ENCODE data around the gene TNIP2.
"Not testable (repeated sequence)": the region's sequence is repeated elsewhere in the genome, so short reads cannot be mapped to it uniquely, and the experiment has no call there.

The TNIP2 gene

GRCh38 chr4:2744576-2745270 lies 11.4 kb downstream of the TNIP2 start:
- FAIRE-seq = no peak
- DNase-seq (ENCODE audit: insufficient read length, low spot score) = no peak
- TF ChIP-seq POU2F2 (IDR thresholded peaks at IDR 0.05; ENCODE audit: low read depth, low read length) (no peak), POLR2A (IDR thresholded peaks at IDR 0.05; ENCODE audit: low read depth, low read length) (no peak), POLR2AphosphoS5 (IDR thresholded peaks at IDR 0.05; ENCODE audit: low read depth, low read length) (no peak), PAX5 (IDR thresholded peaks at IDR 0.05; ENCODE audit: insufficient read depth, low read length, severe bottlenecking) (no peak), TAF1 (IDR thresholded peaks at IDR 0.05; ENCODE audit: low read depth, low read length) (no peak), SPI1 (IDR thresholded peaks at IDR 0.05; ENCODE audit: low read depth, low read length) (no peak)

- no peak for DNase-seq (ENCODE audit: insufficient read length, low spot score)
- FAIRE-seq = no peak
- TF ChIP-seq TAF1 (IDR thresholded peaks at IDR 0.05; ENCODE audit: low read depth, low read length) = no peak
- TF ChIP-seq PAX5 (IDR thresholded peaks at IDR 0.05; ENCODE audit: insufficient read depth, low read length, severe bottlenecking) = no peak
- no peak for TF ChIP-seq POLR2AphosphoS5 (IDR thresholded peaks at IDR 0.05; ENCODE audit: low read depth, low read length)
- no peak for TF ChIP-seq SPI1 (IDR thresholded peaks at IDR 0.05; ENCODE audit: low read depth, low read length)
- no peak for TF ChIP-seq POU2F2 (IDR thresholded peaks at IDR 0.05; ENCODE audit: low read depth, low read length)
- TF ChIP-seq POLR2A (IDR thresholded peaks at IDR 0.05; ENCODE audit: low read depth, low read length) = no peak; the same call in 1 of the 2 replicates
Measured at GRCh38 chr4:2743518-2744445, 12.4 kb downstream of the TNIP2 start.

GRCh38 chr4:2742823-2743517 lies 13.2 kb downstream of the TNIP2 start:
- FAIRE-seq (no peak), DNase-seq (ENCODE audit: insufficient read length, low spot score) (no peak)
- 0 out of 2 replicates have a peak, but pooled peaks have one; percentile 1 for TF ChIP-seq SPI1 (IDR thresholded peaks at IDR 0.05; ENCODE audit: low read depth, low read length)
- 0 out of 2 replicates have a peak, but pooled peaks have one; percentile 20 for TF ChIP-seq POLR2A (IDR thresholded peaks at IDR 0.05; ENCODE audit: low read depth, low read length)
- TF ChIP-seq TAF1 (IDR thresholded peaks at IDR 0.05; ENCODE audit: low read depth, low read length) = no peak

- DNase-seq (ENCODE audit: insufficient read length, low spot score) (no peak), FAIRE-seq (no peak)
- TF ChIP-seq POU2F2 (IDR thresholded peaks at IDR 0.05; ENCODE audit: low read depth, low read length) (no peak), TAF1 (IDR thresholded peaks at IDR 0.05; ENCODE audit: low read depth, low read length) (no peak)
Measured at GRCh38 chr4:2742081-2742822, 13.9 kb downstream of the TNIP2 start.

- FAIRE-seq = no peak
- DNase-seq (ENCODE audit: insufficient read length, low spot score) = no peak
- TF ChIP-seq POU2F2 (IDR thresholded peaks at IDR 0.05; ENCODE audit: low read depth, low read length) = no peak
- TF ChIP-seq PAX5 (IDR thresholded peaks at IDR 0.05; ENCODE audit: insufficient read depth, low read length, severe bottlenecking) = no peak
- no peak; the same call in 1 of the 2 replicates for TF ChIP-seq POLR2AphosphoS5 (IDR thresholded peaks at IDR 0.05; ENCODE audit: low read depth, low read length)
- TF ChIP-seq SPI1 (IDR thresholded peaks at IDR 0.05; ENCODE audit: low read depth, low read length) = no peak
- TF ChIP-seq POLR2A (IDR thresholded peaks at IDR 0.05; ENCODE audit: low read depth, low read length) = no peak
- no peak for TF ChIP-seq TAF1 (IDR thresholded peaks at IDR 0.05; ENCODE audit: low read depth, low read length)
Measured at GRCh38 chr4:2741626-2742025, 14.5 kb downstream of the TNIP2 start.

- FAIRE-seq; DNase-seq (ENCODE audit: insufficient read length, low spot score): not testable (repeated sequence)
Measured at GRCh38 chr4:2738296-2738695, 17.8 kb downstream of the TNIP2 start.

- DNase-seq (ENCODE audit: insufficient read length, low spot score) (no peak), FAIRE-seq (no peak)
- TF ChIP-seq SPI1 (IDR thresholded peaks at IDR 0.05; ENCODE audit: low read depth, low read length) (no peak), POLR2AphosphoS5 (IDR thresholded peaks at IDR 0.05; ENCODE audit: low read depth, low read length) (no peak), POLR2A (IDR thresholded peaks at IDR 0.05; ENCODE audit: low read depth, low read length) (no peak), TAF1 (IDR thresholded peaks at IDR 0.05; ENCODE audit: low read depth, low read length) (no peak), POU2F2 (IDR thresholded peaks at IDR 0.05; ENCODE audit: low read depth, low read length) (no peak), PAX5 (IDR thresholded peaks at IDR 0.05; ENCODE audit: insufficient read depth, low read length, severe bottlenecking) (no peak)
Measured at GRCh38 chr4:2735869-2736268, 20.3 kb downstream of the TNIP2 start.

GRCh38 chr4:2734612-2735011 lies 21.5 kb downstream of the TNIP2 start:
- no peak for TF ChIP-seq POU2F2 (IDR thresholded peaks at IDR 0.05; ENCODE audit: low read depth, low read length)
- TF ChIP-seq SPI1 (IDR thresholded peaks at IDR 0.05; ENCODE audit: low read depth, low read length) = peak; percentile 73
- DNase-seq (ENCODE audit: insufficient read length, low spot score) = no peak
- FAIRE-seq = no peak

- FAIRE-seq (no peak), DNase-seq (ENCODE audit: insufficient read length, low spot score) (no peak)
- TF ChIP-seq POLR2AphosphoS5 (IDR thresholded peaks at IDR 0.05; ENCODE audit: low read depth, low read length) (no peak), SPI1 (IDR thresholded peaks at IDR 0.05; ENCODE audit: low read depth, low read length) (no peak), TAF1 (IDR thresholded peaks at IDR 0.05; ENCODE audit: low read depth, low read length) (no peak), POLR2A (IDR thresholded peaks at IDR 0.05; ENCODE audit: low read depth, low read length) (no peak), POU2F2 (IDR thresholded peaks at IDR 0.05; ENCODE audit: low read depth, low read length) (no peak), PAX5 (IDR thresholded peaks at IDR 0.05; ENCODE audit: insufficient read depth, low read length, severe bottlenecking) (no peak)
Measured at GRCh38 chr4:2733844-2734574, 22.1 kb downstream of the TNIP2 start.

All from GM12891 (cell line).